ENCODE measurements around the gene ATXN7L1. TPM values are rescaled to one million over a fixed set of nuclear protein-coding genes. Genes with fewer than 3 reads are reported as not detected.

The ATXN7L1 gene
- total RNA-seq, 1 donor from 2014 or later = 3.5 TPM

- peak in 1 of 2 donors; percentile 82 for DNase-seq (ENCODE audit: low read depth in 2 of 2)
Observed at GRCh38 chr7:105782391-105783042, 93.9 kb downstream of the ATXN7L1 start.

GRCh38 chr7:105779856-105780780 lies 96.3 kb downstream of the ATXN7L1 start:
- no peak for DNase-seq (ENCODE audit: low read depth in 2 of 2)

- no peak for DNase-seq (ENCODE audit: low read depth in 2 of 2)
Observed at GRCh38 chr7:105778956-105779355, 97.4 kb downstream of the ATXN7L1 start.

GRCh38 chr7:105776986-105777910 lies 99.2 kb downstream of the ATXN7L1 start:
- no peak for DNase-seq (ENCODE audit: low read depth in 2 of 2)

GRCh38 chr7:105776068-105776790 lies 100.2 kb downstream of the ATXN7L1 start:
- peak in 1 of 2 donors; percentile 68 for DNase-seq (ENCODE audit: low read depth in 2 of 2)

GRCh38 chr7:105775580-105775979 lies 100.8 kb downstream of the ATXN7L1 start:
- DNase-seq (ENCODE audit: low read depth in 2 of 2) = no peak

GRCh38 chr7:105773030-105773460 lies 103.4 kb downstream of the ATXN7L1 start:
- peak; percentile 2 to 11 for DNase-seq (ENCODE audit: low read depth in 2 of 2)

- peak in 1 of 2 donors; percentile 16 for DNase-seq (ENCODE audit: low read depth in 2 of 2)
Observed at GRCh38 chr7:105769901-105770628, 106.3 kb downstream of the ATXN7L1 start.

- DNase-seq (ENCODE audit: low read depth in 2 of 2) = no peak
Observed at GRCh38 chr7:105768898-105769507, 107.4 kb downstream of the ATXN7L1 start.

GRCh38 chr7:105768117-105768516 lies 108.3 kb downstream of the ATXN7L1 start:
- DNase-seq (ENCODE audit: low read depth in 2 of 2) = no peak

GRCh38 chr7:105766421-105767073 lies 109.9 kb downstream of the ATXN7L1 start:
- no peak for DNase-seq (ENCODE audit: low read depth in 2 of 2)

GRCh38 chr7:105765846-105766245 lies 110.6 kb downstream of the ATXN7L1 start:
- no peak for DNase-seq (ENCODE audit: low read depth in 2 of 2)

- DNase-seq (ENCODE audit: low read depth in 2 of 2) = no peak
Observed at GRCh38 chr7:105764506-105764905, 111.9 kb downstream of the ATXN7L1 start.

GRCh38 chr7:105760551-105761447 lies 115.6 kb downstream of the ATXN7L1 start:
- no peak for DNase-seq (ENCODE audit: low read depth in 2 of 2)

- DNase-seq (ENCODE audit: low read depth in 2 of 2) = peak; percentile 55 to 75
Observed at GRCh38 chr7:105759670-105760550, 116.5 kb downstream of the ATXN7L1 start.

- no peak for DNase-seq (ENCODE audit: low read depth in 2 of 2)
Observed at GRCh38 chr7:105756367-105756766, 120.0 kb downstream of the ATXN7L1 start.

- DNase-seq (ENCODE audit: low read depth in 2 of 2) = no peak
Observed at GRCh38 chr7:105752671-105753275, 123.6 kb downstream of the ATXN7L1 start.

All from dermis microvascular lymphatic vessel endothelial cell (primary cell).